Muscle of leg (tissue), 11 donors: ENCODE measurements around the gene SOX18. TPM values are rescaled to one million over a fixed set of nuclear protein-coding genes. Genes with fewer than 3 reads are reported as not detected.

Experiments
- DNase-seq: peaks from one replicate; pipeline ENCODE4 v3.0.0; 2013
- H3K27ac ChIP-seq: one replicate; pipeline ENCODE4 v1.5.1; 2013; ENCODE audit warnings: mild to moderate bottlenecking, low read length, control low read depth
- H3K27me3 ChIP-seq: one replicate; pipeline ENCODE4 v1.6.1; 2013; ENCODE audit warnings: low read length; ENCODE audit not compliant: control insufficient read depth, insufficient read depth
- H3K36me3 ChIP-seq: one replicate; pipeline ENCODE4 v1.6.1; 2013; ENCODE audit warnings: low read length; ENCODE audit not compliant: control insufficient read depth, insufficient read depth
- H3K4me1 ChIP-seq: one replicate; pipeline ENCODE4 v1.6.1; 2013; ENCODE audit warnings: low read length; ENCODE audit not compliant: control insufficient read depth, insufficient read depth
- H3K4me3 ChIP-seq: one replicate; pipeline ENCODE4 v1.5.1; 2013; ENCODE audit warnings: low read length, control low read depth
- H3K9me3 ChIP-seq: replicated peaks from 2 replicates; pipeline ENCODE4 v1.6.1; 2013; ENCODE audit warnings: low read depth, low read length; ENCODE audit not compliant: control insufficient read depth
- WGBS: methylation state at CpG from one replicate; pipeline ENCODE4 v1.1.5; 2013; ENCODE audit warnings: missing lambda C conversion rate; ENCODE audit not compliant: insufficient coverage; 5-methylcytosine and 5-hydroxymethylcytosine counted together
- polyA plus RNA-seq, 8 donors: library from polyadenylated mRNA; unstranded; fragments of 120-200 nt; gene quantifications; one replicate each; pipeline versions ENCODE4 v1.2.1 to v1.2.3, GENCODE V29; 2013; ENCODE audit warnings: inconsistent platforms in 1 of 8, low replicate concordance in 1 of 8; ENCODE audit not compliant: insufficient read length in 8 of 8, insufficient read depth in 1 of 8
- total RNA-seq: library from RNA; stranded (reverse); fragments of 120-200 nt; gene quantifications from one replicate; pipeline ENCODE4 v1.2.4, GENCODE V29; 2013

Gene SOX18
- total and polyA plus RNA-seq, 9 donors, result 2.2 to 15.7 (median 10.6) TPM

- peaks cover 23% of the 10 kb centered on the region for H3K36me3 ChIP-seq
- 6% methylated on average over 33 of the region's 36 CpGs for WGBS
- H3K9me3 ChIP-seq, result no peaks in the 10 kb centered on the region
- DNase-seq, result peak; percentile 9
- peaks cover 46% of the 10 kb centered on the region for H3K4me1 ChIP-seq
- H3K27ac ChIP-seq, result no peak overlapping the region
- peaks cover 66% of the 10 kb centered on the region for H3K27me3 ChIP-seq
- peak overlapping the region; percentile 21 for H3K4me3 ChIP-seq
Measured at GRCh38 chr20:64037498-64038213, 11.8 kb downstream of the SOX18 start.

GRCh38 chr20:64037199-64037497, 12.3 kb downstream of the SOX18 start:
- WGBS, result no CpG with 5 or more reads among the region's 3 CpGs
- H3K27me3 ChIP-seq, result peaks cover 62% of the 10 kb centered on the region

DNA sequence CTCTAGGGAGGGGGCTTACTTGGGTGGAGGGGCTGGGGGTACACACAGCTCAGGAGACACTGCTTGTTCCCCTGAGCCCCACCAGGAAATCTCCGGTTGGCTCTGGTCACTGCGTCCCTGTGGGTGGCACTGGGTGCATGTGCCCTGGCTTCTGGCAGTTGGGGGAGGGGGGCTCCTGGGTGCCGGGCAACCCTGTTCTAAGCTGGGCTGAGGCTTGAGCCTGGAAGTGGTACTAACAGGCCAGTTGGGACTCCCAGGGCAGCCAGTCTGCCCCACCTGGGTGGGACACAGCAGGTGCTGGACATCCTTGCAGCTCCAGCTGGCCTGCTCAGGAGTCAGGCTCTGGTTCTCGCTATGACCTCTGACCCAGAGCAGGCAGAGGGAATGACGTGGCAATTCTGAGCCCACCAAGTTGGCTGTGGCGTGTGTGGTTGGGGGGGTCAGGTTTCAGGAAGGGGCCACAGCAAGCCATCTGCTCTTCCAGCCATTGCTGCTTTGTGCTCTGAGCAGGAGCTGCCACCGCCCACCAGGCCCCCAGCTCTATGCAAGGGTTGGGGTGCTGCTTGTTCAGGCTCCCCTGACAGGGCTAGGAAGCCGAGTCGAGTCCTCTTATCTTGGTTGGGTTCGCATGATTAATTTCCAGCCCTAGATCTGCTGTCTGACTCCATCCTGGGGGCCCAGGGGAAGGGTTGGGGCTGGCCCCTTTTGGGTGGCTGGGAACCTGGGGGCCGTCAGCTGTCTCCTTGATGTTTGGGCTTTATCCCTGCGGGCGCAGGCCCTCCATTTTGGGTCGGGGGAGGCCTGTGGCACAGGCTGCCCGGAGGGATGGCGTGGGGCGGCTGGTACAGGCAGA, 12.9 kb downstream of the SOX18 start:
- H3K27me3 ChIP-seq, result peaks cover 56% of the 10 kb centered on the region
- no peaks in the 10 kb centered on the region for H3K9me3 ChIP-seq
- no peak overlapping the region for H3K4me3 ChIP-seq
- peak; percentile 16 for DNase-seq
- H3K36me3 ChIP-seq, result peaks cover 34% of the 10 kb centered on the region
- peaks cover 37% of the 10 kb centered on the region for H3K4me1 ChIP-seq
- no peak overlapping the region for H3K27ac ChIP-seq
- WGBS, result 39% methylated on average over 11 of the region's 17 CpGs

More at GRCh38 chr20:64037199-64037497, 12.3 kb downstream of the SOX18 start:
- Histone ChIP-seq H3K27ac (no peak overlapping the region), H3K4me3 (no peak overlapping the region), H3K9me3 (no peaks in the 10 kb centered on the region), H3K4me1 (peaks cover 42% of the 10 kb centered on the region), H3K36me3 (peaks cover 28% of the 10 kb centered on the region)
- peak; percentile 4 for DNase-seq

DNA sequence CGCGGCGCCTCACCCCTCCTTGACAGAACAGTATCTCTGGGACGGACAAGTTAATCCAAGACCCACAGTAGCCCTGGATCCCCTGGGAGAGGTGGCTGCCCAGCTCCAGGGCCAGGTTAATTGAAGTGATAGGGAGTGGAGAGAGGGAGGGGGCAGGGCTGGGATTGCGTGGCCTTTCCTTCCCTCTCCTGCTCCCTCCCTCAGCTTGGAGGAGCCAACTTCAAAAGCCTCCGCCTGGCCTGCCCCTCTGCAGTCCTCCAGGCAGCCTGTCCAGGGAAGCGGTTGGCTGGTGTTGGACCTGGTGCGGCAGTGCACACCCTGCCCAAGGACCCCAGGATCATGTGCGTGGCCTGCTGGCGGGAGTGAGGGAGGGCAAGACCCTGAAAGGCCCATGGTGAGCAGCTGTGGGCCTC, 13.5 kb downstream of the SOX18 start, which contains the start of gene C20orf204:
C20orf204 (plus strand) TSS at position 250 of the 413 bp plus-strand sequence; CDS start at position 392, 142 bp downstream.
- no peak within 1 kb of the TSS for H3K27ac ChIP-seq
- peaks cover 31% of the 10 kb centered on the region for H3K4me1 ChIP-seq
- peaks cover 49% of the 10 kb centered on the region for H3K27me3 ChIP-seq
- no peak within 1 kb of the TSS for H3K4me3 ChIP-seq
- DNase-seq, result peak; percentile 7
- H3K36me3 ChIP-seq, result peaks cover 37% of the 10 kb centered on the region
- no peaks in the 10 kb centered on the region for H3K9me3 ChIP-seq
- WGBS, result no CpG with 5 or more reads among the region's 10 CpGs

DNA sequence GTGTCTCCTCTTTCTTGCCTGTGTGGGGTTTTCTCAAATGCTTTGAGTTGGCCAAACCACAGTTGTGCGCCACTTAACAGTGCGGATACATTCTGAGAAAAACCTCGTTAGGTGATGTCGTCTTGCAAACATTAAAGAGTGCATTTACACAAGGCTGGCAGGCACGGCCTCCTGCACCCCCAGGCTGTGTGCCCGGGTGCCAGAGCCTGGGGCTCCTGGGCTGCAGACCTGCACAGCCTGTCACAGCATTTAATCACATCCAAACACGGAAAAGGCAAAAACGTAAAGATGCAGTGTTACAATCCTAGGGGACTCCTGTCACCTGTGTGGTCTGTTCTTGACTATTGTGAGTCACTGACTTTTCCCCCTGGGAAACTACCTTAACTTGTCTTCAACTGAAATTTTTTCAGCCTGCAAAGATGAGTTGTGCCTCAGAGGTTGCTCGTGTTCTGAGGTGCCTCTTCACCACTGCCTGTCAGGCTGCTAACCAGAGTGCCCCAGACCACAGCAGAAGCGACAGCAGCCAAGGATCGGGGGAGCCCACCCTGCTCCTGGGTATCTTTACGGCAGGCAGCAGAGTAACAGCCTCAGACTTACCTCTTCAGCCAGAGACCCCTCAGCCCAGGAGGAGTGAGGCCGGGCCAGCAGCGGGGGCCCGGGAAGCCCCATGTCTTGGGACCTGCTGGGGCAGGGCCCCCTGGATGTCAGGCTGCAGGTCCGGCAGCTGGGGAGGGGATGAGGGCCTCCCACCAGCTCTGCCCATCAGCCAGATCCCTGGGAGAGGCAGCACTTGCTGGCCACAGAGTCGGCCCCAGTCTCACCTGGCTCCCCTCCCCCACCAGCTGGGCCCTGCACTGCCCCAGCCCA, 14.1 kb downstream of the SOX18 start:
- Histone ChIP-seq H3K27ac (no peak overlapping the region), H3K27me3 (peaks cover 43% of the 10 kb centered on the region), H3K9me3 (no peaks in the 10 kb centered on the region), H3K36me3 (peaks cover 43% of the 10 kb centered on the region), H3K4me3 (no peak overlapping the region), H3K4me1 (peaks cover 25% of the 10 kb centered on the region)
- no peak for DNase-seq
- 88% methylated on average over 9 of the region's 17 CpGs for WGBS

DNA sequence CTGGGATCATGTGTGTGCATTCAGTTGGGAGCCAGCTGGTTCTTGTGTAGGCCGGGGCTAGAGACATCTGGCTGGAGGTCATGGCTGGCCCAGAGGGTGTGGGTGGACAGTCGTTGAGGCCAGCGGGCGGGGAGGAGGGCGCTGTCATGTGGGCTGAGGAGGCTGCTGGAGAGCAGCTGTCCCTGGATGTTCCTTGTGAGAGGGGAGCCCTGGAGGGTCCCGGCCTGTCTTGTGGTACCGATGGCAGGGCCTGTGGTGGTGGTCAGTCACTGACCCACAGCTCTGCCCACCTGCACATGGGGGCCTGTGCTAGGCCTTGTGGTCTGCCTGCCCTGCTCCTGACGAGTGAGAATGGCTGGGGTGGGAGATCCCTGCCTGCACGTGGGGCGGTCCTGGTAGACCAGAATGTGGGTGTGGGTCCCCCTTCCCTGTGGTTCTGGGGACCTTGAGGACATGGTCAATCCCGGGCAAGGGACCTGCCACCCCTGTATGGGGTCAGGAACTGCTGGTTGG, 15.4 kb downstream of the SOX18 start:
- Histone ChIP-seq H3K4me3 (no peak overlapping the region), H3K9me3 (no peaks in the 10 kb centered on the region), H3K4me1 (peaks cover 14% of the 10 kb centered on the region), H3K36me3 (peaks cover 55% of the 10 kb centered on the region), H3K27ac (no peak overlapping the region), H3K27me3 (peaks cover 30% of the 10 kb centered on the region)
- peak; percentile 34 for DNase-seq
- WGBS, result 67% methylated on average over 11 of the region's 11 CpGs

- Histone ChIP-seq H3K27me3 (peaks cover 21% of the 10 kb centered on the region), H3K27ac (no peak overlapping the region), H3K4me1 (peaks cover 8% of the 10 kb centered on the region), H3K36me3 (peaks cover 64% of the 10 kb centered on the region), H3K4me3 (no peak overlapping the region), H3K9me3 (no peaks in the 10 kb centered on the region)
- WGBS, result 85% methylated on average over 24 of the region's 31 CpGs
- DNase-seq, result no peak
Measured at GRCh38 chr20:64032706-64033624, 16.5 kb downstream of the SOX18 start.

DNA sequence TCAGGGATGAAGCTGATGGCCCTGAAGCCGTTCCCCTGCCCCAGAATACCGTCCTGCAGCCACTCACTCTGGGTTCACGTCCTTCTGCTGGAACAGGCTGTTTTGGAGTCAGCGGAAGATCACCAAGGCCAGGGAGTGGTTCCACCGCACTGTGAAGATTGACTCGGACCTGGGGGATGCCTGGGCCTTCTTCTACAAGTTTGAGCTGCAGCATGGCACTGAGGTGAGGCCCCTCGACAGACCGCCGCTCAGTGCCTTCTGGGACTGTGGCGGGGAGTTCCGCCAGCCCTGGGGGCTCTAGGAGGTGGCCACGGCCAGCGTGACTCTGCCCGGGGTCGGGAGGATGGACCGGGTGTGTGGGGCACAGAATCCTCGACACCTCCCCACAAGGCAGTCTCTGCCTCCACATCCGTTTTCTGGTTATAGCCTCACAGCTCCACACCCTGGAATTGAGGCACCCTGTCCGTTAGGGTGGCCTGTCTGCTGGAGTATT, 17.6 kb downstream of the SOX18 start:
- Histone ChIP-seq H3K4me3 (no peak overlapping the region), H3K36me3 (peaks cover 75% of the 10 kb centered on the region), H3K9me3 (no peaks in the 10 kb centered on the region), H3K4me1 (peaks cover 2% of the 10 kb centered on the region), H3K27ac (no peak overlapping the region), H3K27me3 (peaks cover 10% of the 10 kb centered on the region)
- WGBS, result 88% methylated on average over 15 of the region's 19 CpGs
- DNase-seq, result no peak
